Measurements from ENCODE around the gene WWC2. TPM values are rescaled to one million over a fixed set of nuclear protein-coding genes. Genes with fewer than 3 reads are reported as not detected.
A peak's percentile ranks its signal among the peaks of the same experiment; 100 is the strongest.

The WWC2 gene
- total and polyA plus RNA-seq, 2 experiments from 2014 or later: 50.5 to 74.2 TPM

- Mint-ChIP-seq H3K27ac (peak overlapping the region; percentile 91), H3K27me3 (ENCODE audit: insufficient read depth, low read depth, poor library complexity) (peaks cover 11% of the 10 kb centered on the region), H3K4me3 (peak overlapping the region; percentile 45; the same call in 2 of the 3 replicates), H3K4me1 (peaks cover 80% of the 10 kb centered on the region), H3K36me3 (ENCODE audit: low read depth) (peaks cover 22% of the 10 kb centered on the region), H3K9me3 (peaks cover 8% of the 10 kb centered on the region; the same call in 2 of the 3 replicates)
- no peak overlapping the region for H2AFZ ChIP-seq
- H3K27ac ChIP-seq (ENCODE audit: low read depth): peak overlapping the region; percentile 50
- no peak for ATAC-seq
- H3K79me2 ChIP-seq (replicated peaks; ENCODE audit: insufficient read depth): peaks cover 87% of the 10 kb centered on the region
- H3F3A ChIP-seq (replicated peaks; ENCODE audit: low read depth): peaks cover 8% of the 10 kb centered on the region; the same call in 1 of the 2 replicates
- no peak for DNase-seq (ENCODE audit: low spot score)
- peak overlapping the region; percentile 56 for H3K4me2 ChIP-seq
- H4K20me1 ChIP-seq (replicated peaks; ENCODE audit: insufficient read depth): no peaks in the 10 kb centered on the region
- no peaks in the 10 kb centered on the region for H3K9me2 ChIP-seq (ENCODE audit: insufficient read depth)
- peak overlapping the region; percentile 29 for H3K4me3 ChIP-seq
- peaks cover 82% of the 10 kb centered on the region for H3K4me1 ChIP-seq (ENCODE audit: insufficient read depth)
- no peaks in the 10 kb centered on the region for H3K27me3 ChIP-seq (ENCODE audit: insufficient read depth)
- H3K36me3 ChIP-seq (ENCODE audit: insufficient read depth): no peaks in the 10 kb centered on the region
- TF ChIP-seq NANOG (IDR thresholded peaks at IDR 0.05; ENCODE audit: borderline replicate concordance) (0 out of 2 replicates have a peak, but pooled peaks have one; percentile 27), REST (IDR thresholded peaks at IDR 0.05; ENCODE audit: unreplicated experiment) (no peak), ETS1 (IDR thresholded peaks at IDR 0.05) (no peak)
Measured at GRCh38 chr4:183181081-183181480, 82.0 kb downstream of the WWC2 start.

DNA sequence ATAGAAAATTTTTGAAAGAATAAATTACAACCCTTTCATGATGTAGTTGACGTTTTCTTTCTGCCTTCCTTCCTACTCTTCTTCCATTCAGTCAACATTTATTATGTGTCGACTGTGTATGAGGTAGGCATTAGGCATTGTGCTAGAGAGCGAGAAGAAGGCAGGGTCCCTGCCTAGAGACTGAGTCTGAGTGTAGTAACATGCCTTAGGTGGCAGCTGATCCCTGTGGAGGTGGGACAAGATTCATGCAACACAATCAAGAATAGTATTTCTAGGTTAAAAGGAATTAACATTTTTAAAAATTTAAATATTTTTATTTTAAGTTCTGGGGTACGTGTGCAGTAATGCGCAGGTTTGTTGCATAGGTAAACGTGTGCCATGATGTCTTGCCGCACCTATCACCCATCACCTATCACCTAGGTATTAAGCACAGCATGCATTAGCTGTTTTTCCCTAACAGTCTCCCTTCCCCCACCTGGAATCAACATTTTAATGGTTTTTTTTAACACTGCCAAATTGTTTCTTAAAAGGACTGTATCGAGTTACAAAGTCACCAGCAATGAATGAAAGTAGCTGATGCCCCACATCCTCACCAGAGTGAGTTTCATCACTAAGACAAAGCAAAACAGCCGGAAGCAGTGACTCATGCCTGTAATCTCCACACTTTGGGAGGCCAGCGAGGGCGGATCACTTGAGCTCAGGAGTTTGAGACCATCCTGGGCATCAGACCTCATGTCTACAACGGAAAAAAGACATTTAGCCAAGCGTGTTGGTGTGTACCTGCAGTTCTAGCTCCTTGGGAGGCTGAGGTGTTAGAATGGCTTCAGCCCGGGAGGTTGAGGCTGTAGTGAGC lies 84.0 kb downstream of the WWC2 start:
- peaks cover 28% of the 10 kb centered on the region for H3K36me3 Mint-ChIP-seq (ENCODE audit: low read depth)
- Histone ChIP-seq H3K9me2 (ENCODE audit: insufficient read depth) (no peaks in the 10 kb centered on the region), H3K27me3 (ENCODE audit: insufficient read depth) (no peaks in the 10 kb centered on the region), H3F3A (replicated peaks; ENCODE audit: low read depth) (peaks cover 8% of the 10 kb centered on the region; the same call in 1 of the 2 replicates), H3K36me3 (ENCODE audit: insufficient read depth) (no peaks in the 10 kb centered on the region), H3K27ac (ENCODE audit: low read depth) (peak overlapping the region; percentile 97), H3K4me3 (peak overlapping the region; percentile 39), H3K4me2 (peak overlapping the region; percentile 70), H4K20me1 (replicated peaks; ENCODE audit: insufficient read depth) (no peaks in the 10 kb centered on the region), H3K4me1 (ENCODE audit: insufficient read depth) (peaks cover 70% of the 10 kb centered on the region), H2AFZ (no peak overlapping the region), H3K79me2 (replicated peaks; ENCODE audit: insufficient read depth) (peaks cover 85% of the 10 kb centered on the region)
- DNase-seq (ENCODE audit: low spot score): peak; percentile 97
- peaks cover 8% of the 10 kb centered on the region; the same call in 2 of the 3 replicates for H3K9me3 Mint-ChIP-seq
- peak; percentile 93 for ATAC-seq
- peaks cover 76% of the 10 kb centered on the region for H3K4me1 Mint-ChIP-seq
- H3K27me3 Mint-ChIP-seq (ENCODE audit: insufficient read depth, low read depth, poor library complexity): peaks cover 10% of the 10 kb centered on the region
- peak overlapping the region; percentile 99 for H3K27ac Mint-ChIP-seq
- peak overlapping the region; percentile 69 for H3K4me3 Mint-ChIP-seq
- TF ChIP-seq STAT1 (IDR thresholded peaks at IDR 0.05; ENCODE audit: unreplicated experiment): no peak
- peak; percentile 68 for TF ChIP-seq CREB1 (CRISPR knock-in tag; IDR thresholded peaks at IDR 0.05; ENCODE audit: low read depth)
- no peak for TF ChIP-seq ZNF114 (CRISPR knock-in tag; IDR thresholded peaks at IDR 0.05)
- TF ChIP-seq JUNB (IDR thresholded peaks at IDR 0.05; ENCODE audit: unreplicated experiment): no peak
- no peak for TF ChIP-seq REST (IDR thresholded peaks at IDR 0.05; ENCODE audit: unreplicated experiment)
- TF ChIP-seq NANOG (IDR thresholded peaks at IDR 0.05; ENCODE audit: borderline replicate concordance): peak; percentile 98
- TF ChIP-seq ZNF331 (CRISPR knock-in tag; IDR thresholded peaks at IDR 0.05; ENCODE audit: low read depth): no peak
- TF ChIP-seq POLR2AphosphoS5 (IDR thresholded peaks at IDR 0.05; ENCODE audit: low read depth): peak; percentile 41; the same call in 1 of the 2 replicates
- TF ChIP-seq EZH2phosphoT487 (IDR thresholded peaks at IDR 0.05; ENCODE audit: unreplicated experiment): no peak
- TF ChIP-seq ETS1 (IDR thresholded peaks at IDR 0.05): peak; percentile 78
